GM12878 (cell line): ENCODE measurements around the gene PLXNA4. TPM values are rescaled to one million over a fixed set of nuclear protein-coding genes. Genes with fewer than 3 reads are reported as not detected.

Source experiments
- ATAC-seq: fragments of 200-7000 bp; cut with Tn5 transposase; 3 replicates; pipeline ENCODE4 v1.9.1; 2020; ENCODE audit warnings: mild to moderate bottlenecking, moderate library complexity
- BruUV-seq: library from RNA; stranded (reverse); fragments of 400-500 nt; replicated peaks from 2 replicates; lab custom pipeline; 2021; lab: Mats Ljungman, UMichigan
- CTCF ChIA-PET: fragments of 300-600 bp; sonication (Branson Sonifier 250); formaldehyde crosslinking; extraction: SDS; loops from one replicate; lab custom pipeline; 2021; ENCODE audit warnings: inconsistent platforms; lab: Yijun Ruan, JAX
- POLR2A ChIA-PET: fragments of 350-600 bp; formaldehyde crosslinking; extraction: SDS; loops from one replicate; lab custom pipeline; 2021; ENCODE audit warnings: inconsistent platforms; lab: Charles Lee
- RAD21 ChIA-PET: fragments of 300-600 bp; sonication (Branson Sonifier 250); formaldehyde crosslinking; loops from one replicate; lab custom pipeline; 2023; ENCODE audit warnings: antibody characterized with exemption; ENCODE audit not compliant: unreplicated experiment; lab: Charles Lee
- SMC1A ChIA-PET: fragments of 300-600 bp; sonication (Branson Sonifier 250); formaldehyde crosslinking; loops from one replicate; lab custom pipeline; 2023; ENCODE audit not compliant: unreplicated experiment, uncharacterized antibody; lab: Charles Lee
- DNase-seq: peaks from one replicate; pipeline ENCODE4 v3.0.0-alpha.2; 2011; ENCODE audit warnings: low read depth, low spot score
- FAIRE-seq: peaks from 3 replicates; lab custom pipeline; 2011; peaks lifted over from hg19 to GRCh38; lab: Jason Lieb, UNC
- H2AFZ ChIP-seq: 2 replicates; pipeline ENCODE4 v1.6.0; 2011; ENCODE audit warnings: low read depth, low read length, control low read depth; ENCODE audit not compliant: control insufficient read depth
- H3K27ac ChIP-seq: 2 replicates; pipeline ENCODE4 v1.5.1; 2011; ENCODE audit warnings: control low read depth; ENCODE audit not compliant: control insufficient read depth, insufficient read depth
- H3K27me3 ChIP-seq, 2 experiments: replicated peaks in 1 of 2; 2 replicates each; pipeline versions ENCODE4 v1.6.0 to v1.6.1; 2011; ENCODE audit warnings: low read length in 1 of 2; ENCODE audit not compliant: control insufficient read depth in 2 of 2, insufficient read depth in 2 of 2
- H3K36me3 ChIP-seq, 2 experiments: 2 replicates each; pipeline ENCODE4 v1.5.1; 2011; ENCODE audit warnings: low read length in 1 of 2; ENCODE audit not compliant: control insufficient read depth in 2 of 2, insufficient read depth in 2 of 2
- H3K4me1 ChIP-seq: 2 replicates; pipeline ENCODE4 v1.6.1; 2011; ENCODE audit warnings: mild to moderate bottlenecking, low read length, moderate library complexity, mixed read lengths; ENCODE audit not compliant: control insufficient read depth, insufficient read depth
- H3K4me2 ChIP-seq: 2 replicates; pipeline ENCODE4 v1.6.0; 2011; ENCODE audit warnings: control low read depth; ENCODE audit not compliant: control insufficient read depth, insufficient read depth
- H3K4me3 ChIP-seq: fragments of 200-600 bp; sonication (generic); 2 replicates; pipeline ENCODE4 v1.5.1; 2016
- H3K79me2 ChIP-seq: 2 replicates; pipeline ENCODE4 v1.6.0; 2011; ENCODE audit warnings: low read length; ENCODE audit not compliant: control insufficient read depth, insufficient read depth
- H3K9ac ChIP-seq: 2 replicates; pipeline ENCODE4 v1.8.0; 2011; ENCODE audit warnings: low read length, control low read depth, mixed read lengths; ENCODE audit not compliant: control insufficient read depth, insufficient read depth
- H3K9me3 ChIP-seq: replicated peaks from 3 replicates; pipeline ENCODE4 v1.5.1; 2011; ENCODE audit warnings: mild to moderate bottlenecking, low read length; ENCODE audit not compliant: control insufficient read depth, insufficient read depth
- H4K20me1 ChIP-seq: 2 replicates; pipeline ENCODE4 v1.6.0; 2011; ENCODE audit not compliant: control insufficient read depth, insufficient read depth
- BCL11A ChIP-seq: IDR thresholded peaks from 2 replicates; pipeline ENCODE4 v1.6.1; 2011; ENCODE audit warnings: low read depth, low read length
- BCL3 ChIP-seq: IDR thresholded peaks from 2 replicates; pipeline ENCODE4 v1.6.1; 2011; ENCODE audit warnings: borderline replicate concordance, low read depth, mild to moderate bottlenecking, moderate library complexity, low read length; ENCODE audit not compliant: insufficient read depth, poor library complexity, severe bottlenecking
- BCLAF1 ChIP-seq: fragments of 450-650 bp; IDR thresholded peaks from 2 replicates; pipeline ENCODE4 v1.6.1; 2017; ENCODE audit warnings: antibody characterized with exemption, mild to moderate bottlenecking, moderate library complexity
- CBX3 ChIP-seq: fragments of 200-600 bp; sonication (generic); IDR thresholded peaks from 2 replicates; pipeline ENCODE4 v1.6.1; 2016; ENCODE audit warnings: low read depth, borderline replicate concordance
- IRF3 ChIP-seq: fragments of 450-650 bp; IDR thresholded peaks from 2 replicates; pipeline ENCODE4 v1.6.1; 2014; ENCODE audit warnings: mild to moderate bottlenecking
- RCOR1 ChIP-seq: conservative IDR thresholded peaks from 2 replicates; pipeline ENCODE4 v1.6.1; 2012; ENCODE audit warnings: low read depth, low read length, improper control_type of control experiment
- RELB ChIP-seq: fragments of 450-650 bp; IDR thresholded peaks from 2 replicates; pipeline ENCODE4 v1.6.1; 2017; ENCODE audit warnings: low read depth, mild to moderate bottlenecking, moderate library complexity
- SMAD5 ChIP-seq: IDR thresholded peaks from 2 replicates; pipeline ENCODE4 v1.6.1; 2016; ENCODE audit warnings: antibody characterized with exemption, low read depth
- TAF1 ChIP-seq: IDR thresholded peaks from 2 replicates; pipeline ENCODE4 v1.6.1; 2011; ENCODE audit warnings: mild to moderate bottlenecking, low read depth, low read length, borderline replicate concordance
- TCF3 ChIP-seq: IDR thresholded peaks from 2 replicates; pipeline ENCODE4 v1.6.1; 2012; ENCODE audit warnings: low read depth, mild to moderate bottlenecking, low read length, borderline replicate concordance; ENCODE audit not compliant: insufficient read depth
- WGBS: methylation state at CpG from one replicate; pipeline ENCODE4 v1.1.6; 2016; ENCODE audit warnings: low lambda C conversion rate; ENCODE audit not compliant: insufficient replicate concordance, insufficient coverage; ENCODE audit errors: missing lambda C conversion rate; 5-methylcytosine and 5-hydroxymethylcytosine counted together
- in situ Hi-C: fragments of 300-500 bp; cut with MboI; formaldehyde crosslinking; loops from 9 replicates; pipeline ENCODE4 v1.14.3; 2018; ENCODE audit warnings: mixed read lengths
- intact Hi-C: fragments of 100-400 bp; cut with micrococcal nuclease; formaldehyde crosslinking; loops from one replicate; pipeline ENCODE4 v1.14.2; 2022; ENCODE audit not compliant: unreplicated experiment
- polyA plus RNA-seq, 11 experiments: library from polyadenylated mRNA; depleted of rRNA in 4 of 11; unstranded in 6 of 11; stranded (reverse) in 5 of 11; fragments of >200 nt; fragmentation: Nextera tagmentation in 4 of 11; fragmentation: Illumina TruSeq in 1 of 11; extraction: Ambion mirVana in 4 of 11; extraction: Trizol in 1 of 11; gene quantifications; 1 replicate in 1 of 11; 2 replicates in 10 of 11; pipeline versions ENCODE4 v1.2.1 to v1.2.3, GENCODE V29; 2011 to 2016; ENCODE audit warnings: inconsistent platforms in 2 of 11, missing spikeins in 2 of 11, low read depth in 1 of 11
- total RNA-seq, 4 experiments: library from RNA; depleted of rRNA in 3 of 4; stranded (reverse); fragments of >200 nt in 3 of 4; fragmentation: Illumina TruSeq in 1 of 4; extraction: Trizol in 1 of 4; gene quantifications; 2 replicates each; pipeline versions ENCODE4 v1.2.1 to v1.2.3, GENCODE V29; 2013 to 2021

PLXNA4 gene
- total and polyA plus RNA-seq, 10 of the 15 experiments (the other 5 are each of a cell fraction or from before 2014, with no cell fraction given), result 0.03 TPM; not detected in 9

GRCh38 chr7:132424821-132425724 lies 151.2 kb downstream of the PLXNA4 start (continued):
- TF ChIP-seq IRF3 (no peak), BCLAF1 (no peak), RCOR1 (no peak)

DNA sequence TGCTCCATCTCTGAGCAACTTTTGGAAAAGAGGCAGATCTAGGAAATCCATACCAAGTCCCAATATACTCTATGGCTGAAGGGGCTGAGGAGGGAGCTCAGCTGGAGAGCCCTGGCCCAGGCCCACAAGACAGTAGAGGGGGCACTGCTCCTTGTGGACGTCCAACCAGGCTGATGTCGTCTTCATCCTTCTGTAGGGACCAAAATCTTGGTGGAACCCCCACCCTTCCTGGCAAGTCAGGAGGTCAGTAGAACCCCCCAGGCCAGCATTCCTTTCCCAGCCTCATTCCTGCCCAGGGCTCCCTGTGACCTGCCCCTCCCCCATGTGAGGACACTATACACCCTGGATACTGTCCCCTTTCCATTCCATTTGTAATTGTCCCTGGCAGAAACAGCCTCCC lies 152.0 kb downstream of the PLXNA4 start:
- ChIA-PET CTCF (no interaction called here), SMC1A (no interaction called here), POLR2A (no interaction called here), RAD21 (no interaction called here)
- Histone ChIP-seq H3K27ac (no peak overlapping the region), H3K4me3 (no peak overlapping the region), H3K9ac (no peak overlapping the region), H3K4me2 (no peak overlapping the region), H2AFZ (no peak overlapping the region), H3K36me3 (no peaks in the 10 kb centered on the region), H3K4me1 (no peaks in the 10 kb centered on the region), H3K79me2 (no peaks in the 10 kb centered on the region), H3K9me3 (no peaks in the 10 kb centered on the region), H3K27me3 (no peaks in the 10 kb centered on the region; a peak in 1 of 4 replicates), H4K20me1 (no peaks in the 10 kb centered on the region)
- ATAC-seq (no peak), DNase-seq (no peak), FAIRE-seq (no peak)
- intact Hi-C loops, result no loop called here
- in situ Hi-C loops, result no loop called here
- 0% methylated on average over 2 of the region's 2 CpGs for WGBS
- BruUV-seq, result no TSS peak
- TF ChIP-seq RELB (no peak), SMAD5 (no peak), BCLAF1 (no peak), CBX3 (no peak), BCL3 (no peak), BCL11A (no peak), TAF1 (no peak), TCF3 (no peak)
